ENCODE results near the gene TXK.
"Not testable (repeated sequence)": the region's sequence is repeated elsewhere in the genome, so short reads cannot be mapped to it uniquely, and the experiment has no call there.

Gene TXK

DNA sequence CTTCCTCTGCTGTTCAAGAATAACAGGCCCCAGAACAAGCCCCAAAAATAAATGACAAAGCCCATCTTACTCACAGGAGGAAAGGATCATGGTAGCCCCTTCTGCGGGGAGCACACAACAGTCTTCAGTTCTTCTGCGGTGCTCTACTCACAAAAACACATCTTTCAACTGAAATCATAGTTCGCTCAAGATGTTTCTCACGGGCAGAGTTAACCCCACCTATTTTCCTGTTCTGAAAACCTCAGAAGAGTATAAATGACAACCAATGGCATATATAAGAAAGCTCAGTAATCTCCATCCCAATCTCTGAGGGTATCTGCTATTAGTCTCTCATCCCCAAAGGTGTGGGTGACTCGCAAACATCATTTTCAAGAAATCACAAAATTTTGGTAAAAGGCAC lies at the start of gene TXK:
TSS of gene TXK (minus strand) at position 170 of the 400 bp plus-strand sequence. CDS start at position 90, 80 bp downstream.
- no peak within 1 kb of the TSS for H3K9ac ChIP-seq (ENCODE audit: low read depth in 1 of 2, low read length in 2 of 2)
- H3K9me3 ChIP-seq (ENCODE audit: control insufficient read depth in 1 of 2, low read length in 2 of 2): no peaks in the 10 kb centered on the region
- no peak within 1 kb of the TSS for H3K4me3 ChIP-seq (ENCODE audit: low read depth in 1 of 2, low read length in 2 of 2)
- peaks cover 8 to 13% of the 10 kb centered on the region in 2 donors for H3K4me1 ChIP-seq (ENCODE audit: control insufficient read depth in 1 of 2, insufficient read depth in 2 of 2, low read length in 2 of 2)
- H3K27ac ChIP-seq (ENCODE audit: low read depth, low read length): no peak within 1 kb of the TSS
- H3K27me3 ChIP-seq (ENCODE audit: control insufficient read depth in 1 of 2, insufficient read depth in 2 of 2, low read length in 2 of 2): no peaks in the 10 kb centered on the region
- peaks cover 10% of the 10 kb centered on the region in 2 donors for H3K36me3 ChIP-seq (ENCODE audit: control insufficient read depth in 1 of 2, insufficient read depth in 2 of 2, low read length in 2 of 2)

DNA sequence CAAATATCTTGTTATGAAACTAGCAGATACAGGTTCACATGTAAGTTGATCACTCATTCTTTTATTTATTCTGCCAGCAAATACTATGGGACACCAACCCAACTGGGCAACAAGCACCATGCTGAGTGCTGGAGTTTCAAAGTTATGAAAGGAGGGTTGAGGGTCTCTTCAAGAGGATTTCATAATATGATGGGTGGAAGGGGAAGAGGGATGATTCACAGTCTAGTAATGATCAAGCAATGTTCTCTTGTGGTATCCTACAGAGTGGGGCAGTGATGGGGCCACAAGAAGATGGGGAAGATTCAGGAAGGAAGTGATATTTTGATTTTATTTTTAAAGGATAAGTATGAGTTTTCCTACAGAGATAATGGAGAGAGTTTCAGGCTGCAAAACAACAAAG lies 46.2 kb upstream of the TXK start:
- H3K27me3 ChIP-seq (ENCODE audit: control insufficient read depth in 1 of 2, insufficient read depth in 2 of 2, low read length in 2 of 2): no peaks in the 10 kb centered on the region
- no peaks in the 10 kb centered on the region for H3K36me3 ChIP-seq (ENCODE audit: control insufficient read depth in 1 of 2, insufficient read depth in 2 of 2, low read length in 2 of 2)
- H3K9me3 ChIP-seq (ENCODE audit: control insufficient read depth in 1 of 2, low read length in 2 of 2): no peaks in the 10 kb centered on the region
- H3K27ac ChIP-seq (ENCODE audit: low read depth, low read length): no peak overlapping the region
- no peaks in the 10 kb centered on the region for H3K4me1 ChIP-seq (ENCODE audit: control insufficient read depth in 1 of 2, insufficient read depth in 2 of 2, low read length in 2 of 2)
- H3K9ac ChIP-seq (ENCODE audit: low read depth in 1 of 2, low read length in 2 of 2): no peak overlapping the region
- no peak overlapping the region for H3K4me3 ChIP-seq (ENCODE audit: low read depth in 1 of 2, low read length in 2 of 2)

DNA sequence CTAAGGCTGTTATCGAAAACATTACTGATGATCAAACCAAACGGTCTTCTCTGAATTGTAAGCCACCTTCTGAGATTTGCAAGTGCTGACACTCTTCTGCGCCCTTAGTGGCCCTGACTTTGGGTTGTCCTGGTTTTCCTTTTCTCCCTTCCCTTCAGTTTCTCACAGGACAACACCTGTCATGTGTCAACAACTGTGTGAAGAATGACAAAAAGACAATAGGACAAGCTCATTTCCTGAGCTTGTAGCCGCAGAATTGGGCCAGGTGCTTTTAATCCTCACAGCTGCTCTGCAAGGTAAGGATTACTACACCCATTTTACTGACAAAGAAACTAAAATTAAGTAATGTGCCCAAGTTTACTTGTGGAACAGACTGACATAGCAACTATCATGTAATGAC lies 44.9 kb upstream of the TXK start:
- Histone ChIP-seq H3K4me3 (ENCODE audit: low read depth in 1 of 2, low read length in 2 of 2) (no peak overlapping the region), H3K4me1 (ENCODE audit: control insufficient read depth in 1 of 2, insufficient read depth in 2 of 2, low read length in 2 of 2) (no peaks in the 10 kb centered on the region), H3K9me3 (ENCODE audit: control insufficient read depth in 1 of 2, low read length in 2 of 2) (no peaks in the 10 kb centered on the region), H3K27me3 (ENCODE audit: control insufficient read depth in 1 of 2, insufficient read depth in 2 of 2, low read length in 2 of 2) (no peaks in the 10 kb centered on the region), H3K27ac (ENCODE audit: low read depth, low read length) (no peak overlapping the region), H3K9ac (ENCODE audit: low read depth in 1 of 2, low read length in 2 of 2) (no peak overlapping the region), H3K36me3 (ENCODE audit: control insufficient read depth in 1 of 2, insufficient read depth in 2 of 2, low read length in 2 of 2) (no peaks in the 10 kb centered on the region)

DNA sequence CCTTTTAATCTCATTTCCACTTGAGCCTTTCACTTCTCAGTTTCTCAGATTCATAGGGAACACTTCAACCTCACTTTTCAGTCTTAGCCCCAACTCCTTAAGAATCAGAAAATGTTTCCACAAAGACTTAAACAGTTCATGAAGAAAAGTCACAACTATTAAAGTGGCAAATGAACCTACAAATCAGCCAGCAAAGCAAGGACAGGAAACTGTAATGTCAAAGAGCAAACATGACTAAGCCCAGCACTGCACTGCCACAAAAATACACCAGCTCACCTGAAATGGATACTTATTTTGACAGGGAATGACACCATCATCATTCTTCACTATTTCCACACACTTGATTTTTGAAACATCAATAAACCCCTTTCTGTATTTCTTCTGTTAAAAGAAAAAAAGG lies 41.8 kb upstream of the TXK start:
- no peaks in the 10 kb centered on the region for H3K27me3 ChIP-seq (ENCODE audit: control insufficient read depth in 1 of 2, insufficient read depth in 2 of 2, low read length in 2 of 2)
- no peak overlapping the region for H3K27ac ChIP-seq (ENCODE audit: low read depth, low read length)
- H3K9ac ChIP-seq (ENCODE audit: low read depth in 1 of 2, low read length in 2 of 2): no peak overlapping the region
- H3K4me1 ChIP-seq (ENCODE audit: control insufficient read depth in 1 of 2, insufficient read depth in 2 of 2, low read length in 2 of 2): no peaks in the 10 kb centered on the region
- H3K4me3 ChIP-seq (ENCODE audit: low read depth in 1 of 2, low read length in 2 of 2): no peak overlapping the region
- H3K9me3 ChIP-seq (ENCODE audit: control insufficient read depth in 1 of 2, low read length in 2 of 2): no peaks in the 10 kb centered on the region
- H3K36me3 ChIP-seq (ENCODE audit: control insufficient read depth in 1 of 2, insufficient read depth in 2 of 2, low read length in 2 of 2): no peaks in the 10 kb centered on the region

DNA sequence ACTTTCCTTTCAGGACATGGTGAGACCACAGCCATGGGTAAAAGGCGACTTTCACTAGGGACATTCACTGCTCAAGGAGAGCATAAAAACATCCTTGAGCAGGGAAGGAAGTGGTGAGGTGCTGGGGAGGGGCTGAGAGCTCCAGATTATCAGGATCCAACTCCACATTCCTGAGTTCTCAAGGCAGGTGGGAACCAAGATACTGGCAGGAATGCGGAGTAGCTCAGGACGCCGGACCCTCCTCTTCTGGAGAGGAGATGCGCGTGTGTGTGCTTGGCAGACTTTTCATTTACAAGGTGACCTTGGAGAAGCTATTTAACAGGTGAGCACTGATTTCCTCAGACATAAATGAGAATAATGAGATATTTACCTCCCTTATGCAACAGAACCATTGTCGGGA lies 41.3 kb upstream of the TXK start:
- no peaks in the 10 kb centered on the region for H3K36me3 ChIP-seq (ENCODE audit: control insufficient read depth in 1 of 2, insufficient read depth in 2 of 2, low read length in 2 of 2)
- H3K27ac ChIP-seq (ENCODE audit: low read depth, low read length): no peak overlapping the region
- H3K27me3 ChIP-seq (ENCODE audit: control insufficient read depth in 1 of 2, insufficient read depth in 2 of 2, low read length in 2 of 2): no peaks in the 10 kb centered on the region
- no peak overlapping the region for H3K4me3 ChIP-seq (ENCODE audit: low read depth in 1 of 2, low read length in 2 of 2)
- H3K9me3 ChIP-seq (ENCODE audit: control insufficient read depth in 1 of 2, low read length in 2 of 2): no peaks in the 10 kb centered on the region
- H3K4me1 ChIP-seq (ENCODE audit: control insufficient read depth in 1 of 2, insufficient read depth in 2 of 2, low read length in 2 of 2): no peaks in the 10 kb centered on the region
- H3K9ac ChIP-seq (ENCODE audit: low read depth in 1 of 2, low read length in 2 of 2): no peak overlapping the region

DNA sequence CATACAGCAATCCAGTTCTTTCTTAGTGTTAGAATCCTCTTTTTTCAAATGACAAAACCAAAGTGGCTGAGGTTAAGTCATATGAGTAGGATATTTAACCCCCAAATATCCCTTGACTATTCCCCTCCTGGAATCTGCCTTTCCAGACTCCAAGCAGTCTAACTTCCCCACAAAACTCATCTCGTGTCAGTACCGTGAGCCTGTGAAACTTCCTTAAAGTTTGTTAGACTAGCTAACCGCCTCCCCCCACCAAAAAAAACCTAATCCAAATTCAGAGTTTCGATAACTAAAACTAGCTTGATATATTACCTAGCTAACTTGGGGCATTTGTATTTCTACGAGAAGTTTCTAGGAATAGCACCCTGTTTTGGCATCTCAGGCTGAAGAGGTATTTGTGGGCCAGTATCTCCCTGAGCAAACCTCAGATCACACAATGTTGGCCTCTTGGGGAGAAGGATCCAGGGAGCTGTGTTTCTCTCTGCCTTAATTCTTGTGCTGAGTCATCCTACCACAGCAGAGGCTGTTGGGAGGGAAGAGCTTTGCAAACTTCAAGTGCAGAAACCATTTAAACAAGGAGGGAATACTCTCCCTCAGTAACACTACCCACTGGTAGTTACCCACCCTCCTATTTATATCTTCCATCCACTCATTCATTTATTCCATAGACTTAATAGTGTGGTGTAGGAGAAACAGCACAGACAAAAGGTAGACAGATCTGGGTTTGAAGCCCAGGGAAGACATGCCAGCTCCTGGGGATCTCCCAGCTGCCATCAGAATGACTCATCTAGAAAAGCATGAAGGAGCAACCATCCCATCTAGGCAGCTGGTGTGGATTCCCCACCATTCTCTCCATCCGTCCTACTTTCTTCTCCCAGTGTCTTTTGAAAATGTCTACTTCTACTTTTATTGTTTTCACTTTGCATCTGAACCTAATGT lies 39.3 kb upstream of the TXK start:
- no peaks in the 10 kb centered on the region for H3K36me3 ChIP-seq (ENCODE audit: control insufficient read depth in 1 of 2, insufficient read depth in 2 of 2, low read length in 2 of 2)
- no peak overlapping the region for H3K27ac ChIP-seq (ENCODE audit: low read depth, low read length)
- no peak overlapping the region for H3K4me3 ChIP-seq (ENCODE audit: low read depth in 1 of 2, low read length in 2 of 2)
- H3K4me1 ChIP-seq (ENCODE audit: control insufficient read depth in 1 of 2, insufficient read depth in 2 of 2, low read length in 2 of 2): no peaks in the 10 kb centered on the region
- H3K9ac ChIP-seq (ENCODE audit: low read depth in 1 of 2, low read length in 2 of 2): no peak overlapping the region
- no peaks in the 10 kb centered on the region for H3K27me3 ChIP-seq (ENCODE audit: control insufficient read depth in 1 of 2, insufficient read depth in 2 of 2, low read length in 2 of 2)
- H3K9me3 ChIP-seq (ENCODE audit: control insufficient read depth in 1 of 2, low read length in 2 of 2): no peaks in the 10 kb centered on the region

DNA sequence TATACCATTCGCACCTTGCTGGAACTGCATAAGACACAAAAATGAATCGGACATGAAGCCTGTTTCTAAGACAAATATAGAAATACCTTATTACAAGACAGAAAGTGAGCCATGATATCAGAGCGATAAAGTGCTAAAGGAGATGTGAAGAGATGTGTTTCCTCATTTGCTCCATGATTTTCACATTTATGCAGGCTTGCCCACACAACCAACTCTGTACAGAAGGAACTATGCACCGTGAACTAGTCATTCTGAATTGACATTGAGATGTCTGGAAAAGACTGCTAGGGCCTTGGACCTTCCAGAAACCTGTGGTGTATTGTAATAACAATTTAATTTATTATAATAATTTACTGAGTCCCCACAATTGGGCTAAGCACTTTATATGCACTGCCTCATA lies 38.6 kb upstream of the TXK start:
- Histone ChIP-seq H3K9ac (ENCODE audit: low read depth in 1 of 2, low read length in 2 of 2) (no peak overlapping the region), H3K4me1 (ENCODE audit: control insufficient read depth in 1 of 2, insufficient read depth in 2 of 2, low read length in 2 of 2) (no peaks in the 10 kb centered on the region), H3K27ac (ENCODE audit: low read depth, low read length) (no peak overlapping the region), H3K27me3 (ENCODE audit: control insufficient read depth in 1 of 2, insufficient read depth in 2 of 2, low read length in 2 of 2) (no peaks in the 10 kb centered on the region), H3K36me3 (ENCODE audit: control insufficient read depth in 1 of 2, insufficient read depth in 2 of 2, low read length in 2 of 2) (peaks cover under 1 to 1% of the 10 kb centered on the region in 2 donors), H3K4me3 (ENCODE audit: low read depth in 1 of 2, low read length in 2 of 2) (no peak overlapping the region), H3K9me3 (ENCODE audit: control insufficient read depth in 1 of 2, low read length in 2 of 2) (no peaks in the 10 kb centered on the region)

DNA sequence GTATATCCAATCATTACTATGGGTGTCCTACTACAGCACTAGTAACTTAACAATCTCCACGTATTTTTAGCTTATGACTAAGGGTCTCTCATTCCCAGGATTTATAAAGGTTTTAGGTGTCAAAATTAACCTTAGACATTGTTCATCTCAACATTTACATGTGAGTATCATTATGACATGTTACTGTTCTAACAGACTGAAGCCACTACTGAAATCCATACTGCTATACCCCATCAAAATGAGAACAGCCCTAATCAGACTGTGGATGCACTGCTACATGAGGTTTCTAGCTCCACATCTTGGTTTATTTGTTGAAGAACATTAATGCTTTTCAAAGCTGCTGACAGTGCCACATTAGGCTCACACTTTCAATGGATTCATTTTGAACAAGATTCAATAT lies 35.6 kb upstream of the TXK start:
- no peaks in the 10 kb centered on the region for H3K4me1 ChIP-seq (ENCODE audit: control insufficient read depth in 1 of 2, insufficient read depth in 2 of 2, low read length in 2 of 2)
- H3K9ac ChIP-seq (ENCODE audit: low read depth in 1 of 2, low read length in 2 of 2): no peak overlapping the region
- peaks cover 4 to 13% of the 10 kb centered on the region in 2 donors for H3K36me3 ChIP-seq (ENCODE audit: control insufficient read depth in 1 of 2, insufficient read depth in 2 of 2, low read length in 2 of 2)
- H3K9me3 ChIP-seq (ENCODE audit: control insufficient read depth in 1 of 2, low read length in 2 of 2): no peaks in the 10 kb centered on the region
- H3K4me3 ChIP-seq (ENCODE audit: low read depth in 1 of 2, low read length in 2 of 2): no peak overlapping the region
- no peaks in the 10 kb centered on the region for H3K27me3 ChIP-seq (ENCODE audit: control insufficient read depth in 1 of 2, insufficient read depth in 2 of 2, low read length in 2 of 2)
- no peak overlapping the region for H3K27ac ChIP-seq (ENCODE audit: low read depth, low read length)

DNA sequence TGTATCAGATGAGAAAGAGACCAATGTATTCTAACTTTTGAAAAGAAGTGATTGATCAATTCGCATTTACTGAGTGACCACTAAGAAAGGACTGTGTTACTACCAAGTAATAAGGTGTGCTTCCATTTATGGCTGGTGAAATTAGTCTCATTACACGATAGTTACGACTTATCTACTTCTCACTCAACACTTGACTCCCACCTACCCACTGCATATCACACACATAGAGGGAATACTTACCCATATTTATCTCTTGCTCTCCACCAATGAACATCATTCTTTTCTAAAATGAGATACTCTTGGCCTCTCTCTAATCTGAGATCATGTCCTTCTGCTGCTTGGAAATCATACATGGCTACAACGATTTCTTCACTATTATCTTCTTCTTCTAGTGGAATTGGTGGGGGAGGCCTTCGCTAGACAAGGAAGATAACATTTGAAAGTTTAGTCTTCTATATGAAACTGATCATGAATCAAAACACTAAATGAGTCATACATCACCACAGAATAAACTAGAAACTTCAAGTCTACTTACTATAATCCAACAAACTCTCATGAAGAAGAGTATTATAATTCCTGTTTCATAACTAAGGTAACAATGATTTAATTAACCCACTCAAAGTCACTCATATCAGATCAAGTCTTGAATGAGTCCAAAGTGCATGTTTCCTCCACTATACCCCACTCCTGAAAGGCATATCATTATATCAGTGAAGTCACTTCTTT lies 33.7 kb upstream of the TXK start:
- Histone ChIP-seq H3K9ac (ENCODE audit: low read depth in 1 of 2, low read length in 2 of 2) (no peak overlapping the region), H3K9me3 (ENCODE audit: control insufficient read depth in 1 of 2, low read length in 2 of 2) (no peaks in the 10 kb centered on the region), H3K4me1 (ENCODE audit: control insufficient read depth in 1 of 2, insufficient read depth in 2 of 2, low read length in 2 of 2) (no peaks in the 10 kb centered on the region)

DNA sequence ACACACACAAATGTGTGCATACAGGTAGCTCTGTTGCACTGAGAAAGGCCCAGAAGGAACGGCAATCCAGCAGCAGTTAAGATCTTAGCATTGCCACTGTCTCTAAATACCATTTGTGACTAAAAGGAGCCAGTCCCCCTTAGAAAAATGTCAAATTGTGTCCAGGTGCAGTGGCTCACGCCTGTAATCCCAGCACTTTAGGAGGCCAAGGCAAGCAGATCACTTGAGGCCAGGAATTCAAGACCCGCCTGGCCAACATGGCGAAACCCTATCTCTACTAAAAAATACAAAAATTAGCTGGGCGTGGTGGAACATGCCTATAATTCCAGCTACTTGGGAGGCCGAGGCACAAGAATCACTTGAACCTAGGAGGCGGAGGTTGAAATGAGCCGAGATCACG lies 30.5 kb upstream of the TXK start:
- H3K36me3 ChIP-seq (ENCODE audit: control insufficient read depth in 1 of 2, insufficient read depth in 2 of 2, low read length in 2 of 2): peaks cover 4 to 16% of the 10 kb centered on the region in 2 donors

More for the DNA sequence above, 33.7 kb upstream of the TXK start:
- H3K4me3 ChIP-seq (ENCODE audit: low read depth in 1 of 2, low read length in 2 of 2): no peak overlapping the region
- no peaks in the 10 kb centered on the region for H3K27me3 ChIP-seq (ENCODE audit: control insufficient read depth in 1 of 2, insufficient read depth in 2 of 2, low read length in 2 of 2)
- H3K27ac ChIP-seq (ENCODE audit: low read depth, low read length): no peak overlapping the region
- H3K36me3 ChIP-seq (ENCODE audit: control insufficient read depth in 1 of 2, insufficient read depth in 2 of 2, low read length in 2 of 2): peaks cover 4 to 14% of the 10 kb centered on the region in 2 donors

More for the DNA sequence above, 30.5 kb upstream of the TXK start:
- not testable (repeated sequence) for H3K27ac ChIP-seq (ENCODE audit: low read depth, low read length); H3K9me3 ChIP-seq (ENCODE audit: control insufficient read depth in 1 of 2, low read length in 2 of 2); H3K4me3 ChIP-seq (ENCODE audit: low read depth in 1 of 2, low read length in 2 of 2); H3K27me3 ChIP-seq (ENCODE audit: control insufficient read depth in 1 of 2, insufficient read depth in 2 of 2, low read length in 2 of 2); H3K4me1 ChIP-seq (ENCODE audit: control insufficient read depth in 1 of 2, insufficient read depth in 2 of 2, low read length in 2 of 2); H3K9ac ChIP-seq (ENCODE audit: low read depth in 1 of 2, low read length in 2 of 2)
